ENCODE results near the gene NINL.

DNA sequence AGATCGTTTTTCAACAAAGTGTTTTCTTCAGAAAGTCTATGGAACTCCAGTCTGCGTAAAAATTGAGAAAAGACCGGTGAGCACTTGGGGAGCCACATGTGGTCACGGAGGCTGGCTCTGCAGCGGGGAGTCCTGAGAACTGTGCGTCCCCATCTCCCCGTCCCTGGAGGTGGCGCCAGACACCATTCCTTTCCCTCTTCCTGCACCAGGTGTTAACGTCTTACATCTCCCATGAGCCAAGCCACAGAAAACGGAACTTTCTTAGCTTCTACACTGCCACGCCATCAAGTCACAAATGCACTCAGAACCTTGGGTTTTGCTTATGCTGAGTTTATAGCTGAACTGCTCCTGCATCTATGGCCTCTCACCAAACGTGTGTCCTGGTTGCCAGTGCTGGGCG lies 115.3 kb downstream of the NINL start:
- no peak for TF ChIP-seq POLR2A (IDR thresholded peaks at IDR 0.05)
- TF ChIP-seq, protein P1, sequence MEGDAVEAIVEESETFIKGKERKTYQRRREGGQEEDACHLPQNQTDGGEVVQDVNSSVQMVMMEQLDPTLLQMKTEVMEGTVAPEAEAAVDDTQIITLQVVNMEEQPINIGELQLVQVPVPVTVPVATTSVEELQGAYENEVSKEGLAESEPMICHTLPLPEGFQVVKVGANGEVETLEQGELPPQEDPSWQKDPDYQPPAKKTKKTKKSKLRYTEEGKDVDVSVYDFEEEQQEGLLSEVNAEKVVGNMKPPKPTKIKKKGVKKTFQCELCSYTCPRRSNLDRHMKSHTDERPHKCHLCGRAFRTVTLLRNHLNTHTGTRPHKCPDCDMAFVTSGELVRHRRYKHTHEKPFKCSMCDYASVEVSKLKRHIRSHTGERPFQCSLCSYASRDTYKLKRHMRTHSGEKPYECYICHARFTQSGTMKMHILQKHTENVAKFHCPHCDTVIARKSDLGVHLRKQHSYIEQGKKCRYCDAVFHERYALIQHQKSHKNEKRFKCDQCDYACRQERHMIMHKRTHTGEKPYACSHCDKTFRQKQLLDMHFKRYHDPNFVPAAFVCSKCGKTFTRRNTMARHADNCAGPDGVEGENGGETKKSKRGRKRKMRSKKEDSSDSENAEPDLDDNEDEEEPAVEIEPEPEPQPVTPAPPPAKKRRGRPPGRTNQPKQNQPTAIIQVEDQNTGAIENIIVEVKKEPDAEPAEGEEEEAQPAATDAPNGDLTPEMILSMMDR (IDR thresholded peaks at IDR 0.05) = peak in 5 of 6 experiments; percentile 40 to 77 (median 56)
